Kidney (tissue), 14 donors: ENCODE data around the gene ZCCHC3. TPM values are rescaled to one million over a fixed set of nuclear protein-coding genes. Genes with fewer than 3 reads are reported as not detected.

Experiments
- DNase-seq, 5 donors: peaks; one replicate each; pipeline ENCODE4 v3.0.0-alpha.2; 2013 to 2020
- FAIRE-seq: peaks from 2 replicates; lab custom pipeline; 2012; peaks lifted over from hg19 to GRCh38; lab: Jason Lieb, UNC
- H3K27ac ChIP-seq, 2 donors: one replicate each; pipeline ENCODE4 v1.7.0; 2013; ENCODE audit warnings: low read depth in 2 of 2, low read length in 2 of 2, inconsistent platforms in 1 of 2
- H3K27me3 ChIP-seq: one replicate; pipeline ENCODE4 v1.7.1; 2013; ENCODE audit warnings: low read length, inconsistent platforms; ENCODE audit not compliant: control insufficient read depth, insufficient read depth
- H3K36me3 ChIP-seq, 3 donors: one replicate each; pipeline versions ENCODE4 v1.7.0 to v1.7.1; 2013; ENCODE audit warnings: low read length in 3 of 3, control low read depth in 1 of 3, inconsistent platforms in 1 of 3; ENCODE audit not compliant: insufficient read depth in 3 of 3, control insufficient read depth in 2 of 3
- H3K4me1 ChIP-seq, 3 donors: one replicate each; pipeline versions ENCODE4 v1.7.0 to v1.7.1; 2013; ENCODE audit warnings: low read length in 3 of 3, inconsistent platforms in 1 of 3, low read depth in 1 of 3; ENCODE audit not compliant: control insufficient read depth in 2 of 3, insufficient read depth in 2 of 3
- H3K4me3 ChIP-seq, 3 donors: one replicate each; pipeline versions ENCODE4 v1.7.0 to v1.8.1; 2013; ENCODE audit warnings: low read length in 3 of 3, control low read depth in 1 of 3, inconsistent platforms in 1 of 3
- H3K9ac ChIP-seq, 3 donors: one replicate each; pipeline versions ENCODE4 v1.7.0 to v1.7.1; 2013; ENCODE audit warnings: low read length in 3 of 3, control low read depth in 1 of 3, inconsistent platforms in 1 of 3
- H3K9me3 ChIP-seq, 3 donors: one replicate each; pipeline versions ENCODE4 v1.7.0 to v1.7.1; 2013; ENCODE audit warnings: low read length in 3 of 3, control low read depth in 1 of 3, inconsistent platforms in 1 of 3; ENCODE audit not compliant: control insufficient read depth in 2 of 3, insufficient read depth in 1 of 3
- CTCF ChIP-seq: IDR thresholded peaks from 3 replicates; pipeline ENCODE4 v1.5.1; 2012; ENCODE audit warnings: mild to moderate bottlenecking, moderate library complexity, borderline replicate concordance; ENCODE audit not compliant: insufficient read depth; ENCODE audit errors: extremely low read depth
- intact Hi-C: fragments of 100-400 bp; cut with DNase I; formaldehyde crosslinking; loops from one replicate; pipeline ENCODE4 v1.11.1; 2022
- polyA plus RNA-seq: library from polyadenylated mRNA; stranded (reverse); fragments of 350-450 nt; fragmentation: Illumina TruSeq; extraction: RNeasy Lipid Tissue Mini Kit (QIAGEN cat#74804); gene quantifications from one replicate; pipeline ENCODE4 v1.2.3, GENCODE V29; 2014; ENCODE audit warnings: low read depth, low replicate concordance; ENCODE audit not compliant: insufficient read depth
- total RNA-seq: library from RNA; stranded (reverse); fragmentation: NEBNext Ultra II Directional; extraction: Animal tissue kit (Norgen Biotek cat#: 25700); gene quantifications from one replicate; pipeline ENCODE4 v1.2.1, GENCODE V29; 2021
- donor health status: control.
- donor health status: control.
- donor health status: control.
- donor health status: control.
- donor health status: control.
- donor health status: DM: yes; HTN: yes; CAD: no.
- donor health status: Normal renal cell carcinoma (clear cell type).

Gene ZCCHC3
- total and polyA plus RNA-seq, 2 donors from 2014 or later: 12.8 to 16.4 TPM

GRCh38 chr20:347317-347639 is 49.9 kb downstream of the ZCCHC3 start:
- peaks cover 0 to 13% (median 10%) of the 10 kb centered on the region in 3 donors for H3K4me1 ChIP-seq
- no peak for FAIRE-seq
- intact Hi-C loops: no loop called here
- H3K4me3 ChIP-seq: peak overlapping the region; percentile 57 to 80 (median 59)
- H3K27ac ChIP-seq: peak overlapping the region; percentile 95 to 99
- H3K9me3 ChIP-seq: no peaks in the 10 kb centered on the region
- no peaks in the 10 kb centered on the region for H3K27me3 ChIP-seq
- DNase-seq: no peak
- H3K36me3 ChIP-seq: peaks cover 0 to 4% (median 0%) of the 10 kb centered on the region in 3 donors
- TF ChIP-seq CTCF: no peak
- H3K9ac ChIP-seq: peak overlapping the region; percentile 8 to 69 (median 42)

GRCh38 chr20:347640-348484 is 50.5 kb downstream of the ZCCHC3 start:
- intact Hi-C loops: no loop called here

GRCh38 chr20:348972-349841 is 51.8 kb downstream of the ZCCHC3 start:
- H3K36me3 ChIP-seq: peaks cover 0 to 4% (median 0%) of the 10 kb centered on the region in 3 donors
- H3K27me3 ChIP-seq: no peaks in the 10 kb centered on the region
- no peak for DNase-seq
- no peak overlapping the region for H3K9ac ChIP-seq
- no peak for TF ChIP-seq CTCF
- no peaks in the 10 kb centered on the region for H3K9me3 ChIP-seq
- H3K4me1 ChIP-seq: peaks cover 0 to 13% (median 10%) of the 10 kb centered on the region in 3 donors
- no peak for FAIRE-seq
- H3K27ac ChIP-seq: peak overlapping the region; percentile 95 to 99
- H3K4me3 ChIP-seq: peak overlapping the region in 1 of 3 donors; percentile 80
- intact Hi-C loops: no loop called here

More at GRCh38 chr20:347640-348484, 50.5 kb downstream of the ZCCHC3 start:
- Histone ChIP-seq H3K27me3 (no peaks in the 10 kb centered on the region), H3K36me3 (peaks cover 0 to 4% (median 0%) of the 10 kb centered on the region in 3 donors), H3K9ac (peak overlapping the region; percentile 51 to 83 (median 69)), H3K27ac (peak overlapping the region; percentile 95 to 99), H3K9me3 (no peaks in the 10 kb centered on the region), H3K4me3 (peak overlapping the region; percentile 57 to 80 (median 72)), H3K4me1 (peaks cover 0 to 13% (median 10%) of the 10 kb centered on the region in 3 donors)
- no peak for TF ChIP-seq CTCF
- peak; percentile 98 to 99 (median 99) for DNase-seq
- no peak for FAIRE-seq

Other genes with a start within 250 kb of the ZCCHC3 start
- gene DEFB125, start 209.9 kb upstream of the ZCCHC3 start, total RNA-seq: not detected
- not detected for gene DEFB125, start 209.9 kb upstream of the ZCCHC3 start, polyA plus RNA-seq
- not detected for gene DEFB126, start 155.0 kb upstream of the ZCCHC3 start, total RNA-seq
- not detected for gene DEFB126, start 155.0 kb upstream of the ZCCHC3 start, polyA plus RNA-seq
- not detected for gene DEFB127, start 140.1 kb upstream of the ZCCHC3 start, total RNA-seq
- not detected for gene DEFB127, start 140.1 kb upstream of the ZCCHC3 start, polyA plus RNA-seq
- gene DEFB128, start 107.9 kb upstream of the ZCCHC3 start, total RNA-seq: not detected
- gene DEFB128, start 107.9 kb upstream of the ZCCHC3 start, polyA plus RNA-seq: not detected
- gene DEFB129, start 70.3 kb upstream of the ZCCHC3 start, total RNA-seq: not detected
- not detected for gene DEFB129, start 70.3 kb upstream of the ZCCHC3 start, polyA plus RNA-seq
- not detected for gene DEFB132, start 39.8 kb upstream of the ZCCHC3 start, total RNA-seq
- 0.24 TPM for gene DEFB132, start 39.8 kb upstream of the ZCCHC3 start, polyA plus RNA-seq
- gene C20orf96, start 6.8 kb upstream of the ZCCHC3 start, total RNA-seq: 9.4 TPM
- 12.5 TPM for gene C20orf96, start 6.8 kb upstream of the ZCCHC3 start, polyA plus RNA-seq
- gene SOX12, start 28.0 kb downstream of the ZCCHC3 start, total RNA-seq: 12.7 TPM
- 11.3 TPM for gene SOX12, start 28.0 kb downstream of the ZCCHC3 start, polyA plus RNA-seq
- 48.1 TPM for gene NRSN2, start 49.5 kb downstream of the ZCCHC3 start, total RNA-seq
- gene NRSN2, start 49.5 kb downstream of the ZCCHC3 start, polyA plus RNA-seq: 50.0 TPM
- 11.6 TPM for gene TRIB3, start 83.2 kb downstream of the ZCCHC3 start, total RNA-seq
- 4.3 TPM for gene TRIB3, start 83.2 kb downstream of the ZCCHC3 start, polyA plus RNA-seq
- 93.6 TPM for gene RBCK1, start 110.7 kb downstream of the ZCCHC3 start, total RNA-seq
- gene RBCK1, start 110.7 kb downstream of the ZCCHC3 start, polyA plus RNA-seq: 73.0 TPM
- gene TBC1D20, start 165.0 kb downstream of the ZCCHC3 start, total RNA-seq: 26.2 TPM
- gene TBC1D20, start 165.0 kb downstream of the ZCCHC3 start, polyA plus RNA-seq: 19.5 TPM
- gene CSNK2A1, start 246.2 kb downstream of the ZCCHC3 start, total RNA-seq: 100 TPM
- 39.7 TPM for gene CSNK2A1, start 246.2 kb downstream of the ZCCHC3 start, polyA plus RNA-seq